A549 (cell line): ENCODE results near the gene KCNN3. TPM values are rescaled to one million over a fixed set of nuclear protein-coding genes. Genes with fewer than 3 reads are reported as not detected.
A peak's percentile ranks its signal among the peaks of the same experiment; 100 is the strongest.

ENCODE experiments used
- ATAC-seq, 2 experiments: fragments of 200-7000 bp in 1 of 2; fragments of >200 bp in 1 of 2; cut with Nextera tagmentation in 1 of 2; cut with Tn5 transposase in 1 of 2; 3 replicates each; pipeline versions ENCODE4 v1.8.0 to v1.9.1; 2018 to 2020; ENCODE audit warnings: mild to moderate bottlenecking in 1 of 2, moderate library complexity in 1 of 2
- CTCF ChIA-PET: fragments of 300-600 bp; sonication (Branson Sonifier 250); formaldehyde crosslinking; extraction: SDS; loops from one replicate; lab custom pipeline; 2021; ENCODE audit warnings: antibody characterized with exemption, inconsistent platforms; lab: Yijun Ruan, JAX
- POLR2A ChIA-PET: fragments of 350-600 bp; formaldehyde crosslinking; extraction: SDS; loops from one replicate; lab custom pipeline; 2021; ENCODE audit warnings: antibody characterized with exemption, inconsistent platforms; lab: Yijun Ruan, JAX
- DNase-seq, 2 experiments: peaks; one replicate each; pipeline versions ENCODE4 v3.0.0 to v3.0.0-alpha.2; 2011 to 2016; ENCODE audit warnings: low read depth in 1 of 2, low spot score in 1 of 2
- FAIRE-seq: peaks from 2 replicates; lab custom pipeline; 2011; peaks lifted over from hg19 to GRCh38; lab: Jason Lieb, UNC
- H3K27ac ChIP-seq, 2 experiments: fragments of >200 bp; sonication (Bioruptor Twin); formaldehyde crosslinking; 3 replicates each; pipeline ENCODE4 v1.5.1; 2016 to 2017
- H3K4me1 ChIP-seq: fragments of >200 bp; sonication (Bioruptor Twin); formaldehyde crosslinking; 3 replicates; pipeline ENCODE4 v1.6.1; 2016
- H3K4me2 ChIP-seq: fragments of >200 bp; sonication (Bioruptor Twin); formaldehyde crosslinking; 3 replicates; pipeline ENCODE4 v1.6.1; 2016
- H3K4me3 ChIP-seq: fragments of >200 bp; sonication (Bioruptor Twin); formaldehyde crosslinking; 3 replicates; pipeline ENCODE4 v1.5.1; 2016
- H3K9me3 ChIP-seq: fragments of >200 bp; sonication (Bioruptor Twin); formaldehyde crosslinking; 3 replicates; pipeline ENCODE4 v1.6.1; 2016
- CTCF ChIP-seq: fragments of >200 bp; sonication (Bioruptor Twin); formaldehyde crosslinking; IDR thresholded peaks from 3 replicates; pipeline ENCODE4 v1.5.1; 2016
- ESRRA ChIP-seq: fragments of 150-350 bp; IDR thresholded peaks from 2 replicates; pipeline ENCODE4 v1.6.1; 2014; ENCODE audit warnings: mild to moderate bottlenecking, low read length, borderline replicate concordance
- FOXS1 ChIP-seq: fragments of 250-450 bp; sonication (Bioruptor Pico); IDR thresholded peaks from 2 replicates; pipeline ENCODE4 v1.5.0; 2020; ENCODE audit warnings: mild to moderate bottlenecking, moderate library complexity
- GATA3 ChIP-seq: IDR thresholded peaks from 2 replicates; pipeline ENCODE4 v1.6.1; 2012; ENCODE audit warnings: borderline replicate concordance
- HDAC2 ChIP-seq: fragments of 200-600 bp; sonication (generic); IDR thresholded peaks from 2 replicates; pipeline ENCODE4 v1.6.1; 2016
- HMGXB4 ChIP-seq: fragments of 250-450 bp; sonication (Bioruptor Pico); IDR thresholded peaks from 2 replicates; pipeline ENCODE4 v1.5.0; 2021; ENCODE audit warnings: mild to moderate bottlenecking, moderate library complexity, borderline replicate concordance
- HOXA7 ChIP-seq: fragments of 250-450 bp; sonication (Bioruptor Pico); IDR thresholded peaks from 2 replicates; pipeline ENCODE4 v1.5.0; 2020; ENCODE audit warnings: mild to moderate bottlenecking, moderate library complexity
- HOXB5 ChIP-seq: fragments of 250-450 bp; sonication (Bioruptor Pico); IDR thresholded peaks from 2 replicates; pipeline ENCODE4 v1.5.0; 2020; ENCODE audit warnings: mild to moderate bottlenecking, moderate library complexity
- KDM1A ChIP-seq: fragments of 200-600 bp; sonication (generic); IDR thresholded peaks from 2 replicates; pipeline ENCODE4 v1.6.1; 2016; ENCODE audit warnings: low read depth, mild to moderate bottlenecking
- KDM5A ChIP-seq: fragments of 200-600 bp; sonication (generic); IDR thresholded peaks from 2 replicates; pipeline ENCODE4 v1.6.1; 2016; ENCODE audit warnings: antibody characterized with exemption, mild to moderate bottlenecking
- MAX ChIP-seq: IDR thresholded peaks from 2 replicates; pipeline ENCODE4 v1.6.1; 2012
- NPAS2 ChIP-seq: fragments of 250-450 bp; sonication (Bioruptor Pico); IDR thresholded peaks from 2 replicates; pipeline ENCODE4 v1.8.0; 2022; ENCODE audit warnings: mild to moderate bottlenecking, moderate library complexity, borderline replicate concordance
- RAD21 ChIP-seq, 2 experiments: fragments of >200 bp in 1 of 2; sonication (Bioruptor Twin) in 1 of 2; formaldehyde crosslinking in 1 of 2; IDR thresholded peaks in 1 of 2; conservative IDR thresholded peaks in 1 of 2; 2 replicates in 1 of 2; 3 replicates in 1 of 2; pipeline ENCODE4 v1.6.1; 2012 to 2018; ENCODE audit warnings: inconsistent platforms in 1 of 2
- RCOR1 ChIP-seq: fragments of 150-350 bp; IDR thresholded peaks from 2 replicates; pipeline ENCODE4 v1.6.1; 2014; ENCODE audit warnings: antibody characterized with exemption, low read length, low read depth
- REST ChIP-seq: fragments of 200-600 bp; sonication (generic); IDR thresholded peaks from 2 replicates; pipeline ENCODE4 v1.6.1; 2016; ENCODE audit warnings: antibody characterized with exemption, mild to moderate bottlenecking, moderate library complexity
- RNF2 ChIP-seq: fragments of 200-600 bp; sonication (generic); IDR thresholded peaks from 2 replicates; pipeline ENCODE4 v1.6.1; 2016; ENCODE audit warnings: low read depth, mild to moderate bottlenecking, antibody characterized with exemption, moderate library complexity, borderline replicate concordance
- SMC3 ChIP-seq: fragments of >200 bp; sonication (Bioruptor Twin); formaldehyde crosslinking; IDR thresholded peaks from 3 replicates; pipeline ENCODE4 v1.6.1; 2018; ENCODE audit warnings: inconsistent platforms
- WGBS: methylation state at CpG from one replicate; pipeline ENCODE4 v1.1.6; 2017; ENCODE audit errors: missing lambda C conversion rate; 5-methylcytosine and 5-hydroxymethylcytosine counted together
- polyA plus RNA-seq, 4 experiments: library from polyadenylated mRNA; depleted of rRNA in 3 of 4; stranded (reverse); fragments of >200 nt; fragmentation: RNase III in 1 of 4; extraction: RNeasy Plus Mini Kit Qiagen cat#74134 plus additional on column Dnase treatment in 1 of 4; gene quantifications; 2 replicates in 3 of 4; 3 replicates in 1 of 4; pipeline ENCODE4 v1.2.3, GENCODE V29; 2011 to 2017
- TF ChIP-seq, protein P1 (sequence below): IDR thresholded peaks from 2 replicates; pipeline ENCODE4 v1.6.1; 2012; ENCODE audit warnings: low read depth, borderline replicate concordance

The KCNN3 gene
- polyA plus RNA-seq, 2 of the 4 experiments (the other 2 are of a cell fraction), result 0.01 to 0.03 TPM

GRCh38 chr1:154764773-154765172 is 105.3 kb downstream of the KCNN3 start (continued):
- TF ChIP-seq REST (no peak), GATA3 (no peak)

- ATAC-seq (no peak), DNase-seq (no peak), FAIRE-seq (no peak)
- H3K4me3 ChIP-seq, result no peak overlapping the region
- no peak overlapping the region for H3K4me2 ChIP-seq
- ChIA-PET CTCF (no interaction called here), POLR2A (no interaction called here)
- no peak for TF ChIP-seq FOXS1 (CRISPR knock-in tag)
- TF ChIP-seq KDM1A, result no peak
- 0 out of 2 replicates have a peak, but pooled peaks have one; percentile 2 for TF ChIP-seq RNF2
- H3K27ac ChIP-seq, result no peak overlapping the region
- H3K9me3 ChIP-seq, result no peaks in the 10 kb centered on the region
- no peaks in the 10 kb centered on the region for H3K4me1 ChIP-seq
- 54% methylated on average over 1 of the region's 1 CpG for WGBS
Observed at GRCh38 chr1:154764181-154764580, 105.9 kb downstream of the KCNN3 start.

DNA sequence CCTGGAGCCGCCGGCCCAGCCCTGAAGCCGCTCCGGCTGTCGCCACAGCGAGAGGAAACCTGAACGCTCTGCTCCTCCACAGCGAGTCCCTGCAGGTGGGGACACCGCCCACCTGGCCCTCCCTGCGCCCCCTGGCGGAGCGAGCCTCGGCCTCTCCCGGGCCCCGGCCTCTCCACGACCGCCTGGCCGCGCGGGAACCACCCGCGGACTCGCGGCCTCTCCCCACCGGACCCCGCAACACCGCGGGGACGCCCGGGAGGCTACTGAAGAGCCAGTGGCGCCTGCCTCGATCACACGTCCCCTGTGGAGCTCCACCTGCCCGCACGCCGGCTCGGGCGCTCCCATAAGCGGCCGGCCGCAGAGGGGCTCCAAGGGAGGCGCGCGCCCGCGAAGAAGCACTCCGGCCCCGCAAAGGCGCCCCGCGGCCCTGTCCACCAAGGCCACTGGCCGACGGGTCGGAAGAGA is 109.6 kb downstream of the KCNN3 start:
- POLR2A ChIA-PET, result no interaction called here
- Histone ChIP-seq H3K4me1 (0 out of 3 replicates have a peak, but pooled peaks cover 5% of the 10 kb centered on the region), H3K4me3 (peak overlapping the region; percentile 41), H3K9me3 (no peaks in the 10 kb centered on the region), H3K27ac (peak overlapping the region; percentile 21 to 84; a peak in 5 of 6 replicates), H3K4me2 (peak overlapping the region; percentile 89)
- peak; percentile 86 to 97 for ATAC-seq
- CTCF ChIA-PET, result interaction anchor here (0.6 to 7.6 kb wide), 55 partner anchors 9 to 398 kb away, joined by 3 to 94 read pairs (median 4); partner anchors contain the start of gene KCNN3
- WGBS, result 6% methylated on average over 25 of the region's 54 CpGs
- FAIRE-seq, result no peak
- peak; percentile 44 to 72 for DNase-seq
- TF ChIP-seq HOXB5 (no peak), HDAC2 (no peak), ESRRA (no peak), HMGXB4 (CRISPR knock-in tag) (no peak), NPAS2 (CRISPR knock-in tag) (no peak), CTCF (peak; percentile 76), SMC3 (peak; percentile 93), RAD21 (conservative IDR thresholded peaks at IDR 0.05 in 1 of 2, IDR thresholded peaks at IDR 0.05 in 1 of 2) (peak; percentile 43 to 57; a peak in 4 of 5 replicates), HOXA7 (CRISPR knock-in tag) (no peak), RCOR1 (no peak), KDM5A (no peak), MAX (0 out of 2 replicates have a peak, but pooled peaks have one; percentile 25)
- TF ChIP-seq, protein P1, sequence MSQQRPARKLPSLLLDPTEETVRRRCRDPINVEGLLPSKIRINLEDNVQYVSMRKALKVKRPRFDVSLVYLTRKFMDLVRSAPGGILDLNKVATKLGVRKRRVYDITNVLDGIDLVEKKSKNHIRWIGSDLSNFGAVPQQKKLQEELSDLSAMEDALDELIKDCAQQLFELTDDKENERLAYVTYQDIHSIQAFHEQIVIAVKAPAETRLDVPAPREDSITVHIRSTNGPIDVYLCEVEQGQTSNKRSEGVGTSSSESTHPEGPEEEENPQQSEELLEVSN, result peak; percentile 52; the same call in 1 of the 2 replicates
